Panc1 (cell line): ENCODE results near the gene SND1. TPM values are rescaled to one million over a fixed set of nuclear protein-coding genes. Genes with fewer than 3 reads are reported as not detected.

Experiments
- ATAC-seq: fragments of 200-7000 bp; cut with Tn5 transposase; 2 replicates; pipeline ENCODE4 v1.9.1; 2020; ENCODE audit warnings: mild to moderate bottlenecking, moderate library complexity
- BruUV-seq: library from RNA; stranded (reverse); fragments of 400-500 nt; replicated peaks from 2 replicates; lab custom pipeline; 2021; lab: Mats Ljungman, UMichigan
- CTCF ChIA-PET: fragments of 300-600 bp; sonication (Branson Sonifier 250); formaldehyde crosslinking; loops from one replicate; lab custom pipeline; 2022; ENCODE audit warnings: antibody characterized with exemption; lab: Charles Lee
- POLR2A ChIA-PET: fragments of 300-600 bp; sonication (Branson Sonifier 250); formaldehyde crosslinking; loops from one replicate; lab custom pipeline; 2022; ENCODE audit warnings: antibody characterized with exemption; lab: Charles Lee
- DNase-seq: peaks from one replicate; pipeline ENCODE4 v3.0.0-alpha.2; 2010; ENCODE audit warnings: low read depth, low spot score
- H3K27ac ChIP-seq: 2 replicates; pipeline ENCODE4 v1.5.1; 2011; ENCODE audit warnings: mild to moderate bottlenecking, low read length, inconsistent platforms
- H3K27me3 ChIP-seq: fragments of 200-500 bp; sonication (Bioruptor generic); 2 replicates; pipeline ENCODE4 v1.6.0; 2014; ENCODE audit warnings: low read length, inconsistent platforms; ENCODE audit not compliant: control insufficient read depth, insufficient read depth
- H3K36me3 ChIP-seq: fragments of 200-500 bp; sonication (Bioruptor generic); 2 replicates; pipeline ENCODE4 v1.5.1; 2014; ENCODE audit warnings: inconsistent platforms, mild to moderate bottlenecking, low read length, moderate library complexity; ENCODE audit not compliant: control insufficient read depth, insufficient read depth
- H3K4me1 ChIP-seq: 2 replicates; pipeline ENCODE4 v1.5.1; 2011; ENCODE audit warnings: inconsistent platforms, mild to moderate bottlenecking, low read length, moderate library complexity; ENCODE audit not compliant: control insufficient read depth, insufficient read depth
- H3K4me3 ChIP-seq, 2 experiments: 2 replicates each; pipeline ENCODE4 v1.5.1; 2011 to 2012; ENCODE audit warnings: low read depth in 2 of 2, low read length in 2 of 2, mild to moderate bottlenecking in 2 of 2, inconsistent platforms in 1 of 2, moderate library complexity in 1 of 2
- H3K9me3 ChIP-seq: fragments of 200-500 bp; sonication (Bioruptor generic); 2 replicates; pipeline ENCODE4 v1.5.1; 2014; ENCODE audit warnings: low read depth, mild to moderate bottlenecking, inconsistent platforms, low read length, moderate library complexity; ENCODE audit not compliant: control insufficient read depth, insufficient read depth
- CTCF ChIP-seq: fragments of 450-650 bp; IDR thresholded peaks from 2 replicates; pipeline ENCODE4 v1.5.1; 2017; ENCODE audit warnings: mild to moderate bottlenecking
- POLR2AphosphoS5 ChIP-seq: IDR thresholded peaks from 2 replicates; pipeline ENCODE4 v1.6.1; 2012; ENCODE audit warnings: mild to moderate bottlenecking, low read depth, low read length, moderate library complexity
- REST ChIP-seq, 2 experiments: IDR thresholded peaks; 2 replicates each; pipeline ENCODE4 v1.6.1; 2011 to 2012; ENCODE audit warnings: low read depth in 2 of 2, control low read depth in 1 of 2, low read length in 1 of 2, mild to moderate bottlenecking in 1 of 2, moderate library complexity in 1 of 2; ENCODE audit not compliant: insufficient read depth in 1 of 2
- SIN3A ChIP-seq: IDR thresholded peaks from 2 replicates; pipeline ENCODE4 v1.6.1; 2012; ENCODE audit warnings: low read depth, mild to moderate bottlenecking, low read length, moderate library complexity, borderline replicate concordance; ENCODE audit not compliant: insufficient read depth
- TCF7L2 ChIP-seq: IDR thresholded peaks from 2 replicates; pipeline ENCODE4 v1.6.1; 2011; ENCODE audit warnings: mild to moderate bottlenecking, low read depth, low read length, inconsistent platforms
- in situ Hi-C: cut with HindIII; loops from 2 replicates; pipeline ENCODE4 v1.10.0; 2016; ENCODE audit warnings: low sequenced_read_pairs, low pct_unique_long_range_greater_than_20kb
- intact Hi-C: fragments of 100-400 bp; cut with micrococcal nuclease; formaldehyde crosslinking; loops from one replicate; pipeline ENCODE4 v1.10.0; 2022; ENCODE audit not compliant: unreplicated experiment
- total RNA-seq: library from RNA; stranded (reverse); gene quantifications from one replicate; pipeline ENCODE4 v1.2.1, GENCODE V29; 2021; ENCODE audit not compliant: unreplicated experiment

The SND1 gene
- total RNA-seq, 1 experiment from 2014 or later, result 176 TPM

GRCh38 chr7:127884066-127884559, 232.1 kb downstream of the SND1 start:
- DNase-seq (no peak), ATAC-seq (no peak)
- no peaks in the 10 kb centered on the region; the same call in 1 of the 2 replicates for H3K36me3 ChIP-seq
- ChIA-PET CTCF (no interaction called here), POLR2A (no interaction called here)
- H3K4me1 ChIP-seq, result no peaks in the 10 kb centered on the region
- no peaks in the 10 kb centered on the region for H3K9me3 ChIP-seq
- TF ChIP-seq TCF7L2 (no peak), SIN3A (no peak), POLR2AphosphoS5 (no peak), CTCF (no peak), REST (IDR thresholded peaks at IDR 0.05; ENCODE audit: insufficient read depth in 1 of 2, low read depth in 2 of 2, low read length in 1 of 2) (no peak)
- no TSS peak for BruUV-seq
- H3K4me3 ChIP-seq, result no peak overlapping the region
- H3K27ac ChIP-seq, result no peak overlapping the region
- H3K27me3 ChIP-seq, result no peaks in the 10 kb centered on the region
- intact Hi-C loops (no loop called here), in situ Hi-C loops (no loop called here)

- DNase-seq (no peak), ATAC-seq (no peak)
- TF ChIP-seq CTCF (no peak), REST (IDR thresholded peaks at IDR 0.05; ENCODE audit: insufficient read depth in 1 of 2, low read depth in 2 of 2, low read length in 1 of 2) (no peak), TCF7L2 (no peak), SIN3A (no peak), POLR2AphosphoS5 (no peak)
- no peaks in the 10 kb centered on the region for H3K9me3 ChIP-seq
- ChIA-PET CTCF (no interaction called here), POLR2A (no interaction called here)
- no peaks in the 10 kb centered on the region for H3K27me3 ChIP-seq
- no TSS peak for BruUV-seq
- H3K27ac ChIP-seq, result no peak overlapping the region
- intact Hi-C loops, result no loop called here
- H3K36me3 ChIP-seq, result no peaks in the 10 kb centered on the region; the same call in 1 of the 2 replicates
- H3K4me1 ChIP-seq, result no peaks in the 10 kb centered on the region
- H3K4me3 ChIP-seq, result no peak overlapping the region
- in situ Hi-C loops, result no loop called here
Measured at GRCh38 chr7:127885222-127885772, 233.3 kb downstream of the SND1 start.
